K562 (cell line): ENCODE measurements around the gene GNAI1. TPM values are rescaled to one million over a fixed set of nuclear protein-coding genes. Genes with fewer than 3 reads are reported as not detected.

Source experiments
- ATAC-seq: fragments of 200-7000 bp; cut with Tn5 transposase; 3 replicates; pipeline ENCODE4 v1.9.1; 2020; ENCODE audit warnings: moderate library complexity
- BruUV-seq: library from RNA; stranded (reverse); fragments of 400-500 nt; replicated peaks from 2 replicates; lab custom pipeline; 2021; lab: Mats Ljungman, UMichigan
- CTCF ChIA-PET: fragments of 300-600 bp; formaldehyde crosslinking; extraction: SDS; loops from one replicate; lab custom pipeline; 2021; ENCODE audit warnings: low intra/inter-chr PET ratio; lab: Yijun Ruan, JAX
- POLR2A ChIA-PET: fragments of 300-600, 350-650 bp; sonication (Branson Sonifier 250); formaldehyde crosslinking; extraction: SDS; loops from one replicate; lab custom pipeline; 2021; ENCODE audit warnings: antibody characterized with exemption, inconsistent platforms; lab: Yijun Ruan, JAX
- DNase-seq, 4 experiments: peaks; one replicate each; pipeline versions ENCODE4 v3.0.0 to v3.0.0-alpha.2; 2011 to 2018; ENCODE audit warnings: low spot score in 3 of 4, mixed read lengths in 3 of 4; ENCODE audit errors: extremely low read depth in 1 of 4
- FAIRE-seq: peaks from 2 replicates; lab custom pipeline; 2011; peaks lifted over from hg19 to GRCh38; lab: Jason Lieb, UNC
- H2AFZ ChIP-seq: 2 replicates; pipeline ENCODE4 v1.6.0; 2011; ENCODE audit warnings: low read depth, low read length, control low read depth, inconsistent platforms
- H3K27ac ChIP-seq: fragments of 200-600 bp; 3 replicates; pipeline ENCODE4 v1.8.0; 2011; ENCODE audit warnings: low read depth, mild to moderate bottlenecking, control low read depth, inconsistent platforms, low read length, moderate library complexity, mixed read lengths; ENCODE audit errors: extremely low read depth
- H3K27me3 ChIP-seq, 2 experiments: fragments of 300-600 bp in 1 of 2; 2 replicates in 1 of 2; 3 replicates in 1 of 2; pipeline versions ENCODE4 v1.6.0 to v1.8.0; 2011; ENCODE audit warnings: inconsistent platforms in 2 of 2, low read length in 2 of 2, mild to moderate bottlenecking in 1 of 2, mixed read lengths in 1 of 2, moderate library complexity in 1 of 2; ENCODE audit not compliant: control insufficient read depth in 2 of 2, insufficient read depth in 2 of 2
- H3K36me3 ChIP-seq: fragments of 300-600 bp; 3 replicates; pipeline ENCODE4 v1.8.0; 2011; ENCODE audit warnings: mild to moderate bottlenecking, low read length, inconsistent platforms; ENCODE audit not compliant: control insufficient read depth, insufficient read depth
- H3K4me1 ChIP-seq, 2 experiments: fragments of 200-600 bp in 1 of 2; replicated peaks in 1 of 2; 2 replicates in 1 of 2; 3 replicates in 1 of 2; pipeline versions ENCODE4 v1.5.1 to v1.8.0; 2011; ENCODE audit warnings: inconsistent platforms in 2 of 2, low read length in 2 of 2, mild to moderate bottlenecking in 1 of 2, mixed read lengths in 1 of 2, moderate library complexity in 1 of 2; ENCODE audit not compliant: control insufficient read depth in 2 of 2, insufficient read depth in 2 of 2
- H3K4me2 ChIP-seq: 2 replicates; pipeline ENCODE4 v1.6.1; 2011; ENCODE audit warnings: low read length, control low read depth, inconsistent platforms, mixed read lengths; ENCODE audit not compliant: insufficient read depth
- H3K4me3 ChIP-seq: fragments of 200-600 bp; sonication (generic), shearing (Covaris generic); 2 replicates; pipeline ENCODE4 v1.5.1; 2016; ENCODE audit warnings: control low read depth, inconsistent platforms
- H3K79me2 ChIP-seq: fragments of 200-600 bp; 3 replicates; pipeline ENCODE4 v1.8.0; 2011; ENCODE audit warnings: low read length, inconsistent platforms; ENCODE audit not compliant: control insufficient read depth, insufficient read depth
- H3K9ac ChIP-seq, 2 experiments: 2 replicates each; pipeline versions ENCODE4 v1.6.0 to v1.6.1; 2011; ENCODE audit warnings: low read depth in 2 of 2, low read length in 2 of 2, control low read depth in 1 of 2, inconsistent platforms in 1 of 2, mild to moderate bottlenecking in 1 of 2, mixed read lengths in 1 of 2; ENCODE audit not compliant: insufficient read depth in 1 of 2
- H3K9me1 ChIP-seq: one replicate; pipeline ENCODE4 v1.6.0; 2011; ENCODE audit warnings: inconsistent platforms, mild to moderate bottlenecking, low read length, moderate library complexity; ENCODE audit not compliant: control insufficient read depth, insufficient read depth
- H3K9me3 ChIP-seq: replicated peaks from 2 replicates; pipeline ENCODE4 v1.5.1; 2011; ENCODE audit warnings: low read depth, low read length, inconsistent platforms; ENCODE audit not compliant: control insufficient read depth, insufficient read depth
- H4K20me1 ChIP-seq: replicated peaks from 2 replicates; pipeline ENCODE4 v1.6.1; 2011; ENCODE audit warnings: low read length, inconsistent platforms, mixed read lengths; ENCODE audit not compliant: control insufficient read depth, insufficient read depth
- ARID4B ChIP-seq: sonication (generic); formaldehyde crosslinking; IDR thresholded peaks from 2 replicates; pipeline ENCODE4 v1.8.0; 2022; ENCODE audit warnings: mild to moderate bottlenecking, missing genetic modification reagents
- DACH1 ChIP-seq: fragments of 450-650 bp; IDR thresholded peaks from 2 replicates; pipeline ENCODE4 v1.6.1; 2018; ENCODE audit not compliant: partially characterized antibody
- FOXP4 ChIP-seq: sonication (generic); formaldehyde crosslinking; IDR thresholded peaks from 2 replicates; pipeline ENCODE4 v1.8.0; 2022; ENCODE audit warnings: mild to moderate bottlenecking, missing genetic modification reagents, borderline replicate concordance
- NELFE ChIP-seq: IDR thresholded peaks from 2 replicates; pipeline ENCODE4 v1.6.1; 2011; ENCODE audit warnings: mild to moderate bottlenecking; ENCODE audit not compliant: insufficient read depth, insufficient read length
- NR2C2 ChIP-seq, 2 experiments: fragments of 200-800 bp in 1 of 2; sonication (Bioruptor generic) in 1 of 2; sonication (generic) in 1 of 2; formaldehyde crosslinking in 1 of 2; IDR thresholded peaks; 2 replicates each; pipeline versions ENCODE4 v1.6.1 to v1.8.0; 2016 to 2022; ENCODE audit warnings: mild to moderate bottlenecking in 1 of 2, missing compliant biosample characterization in 1 of 2, missing genetic modification characterization in 1 of 2, missing genetic modification reagents in 1 of 2
- RBM15 ChIP-seq: fragments of 200-400 bp; formaldehyde crosslinking; IDR thresholded peaks from 2 replicates; pipeline ENCODE4 v1.6.1; 2018; ENCODE audit warnings: mild to moderate bottlenecking, low read length, moderate library complexity; ENCODE audit not compliant: insufficient read depth
- RFX5 ChIP-seq: IDR thresholded peaks from 2 replicates; pipeline ENCODE4 v1.6.1; 2011; ENCODE audit warnings: low read depth, mild to moderate bottlenecking, improper control_type of control experiment, low read length
- SRSF1 ChIP-seq: fragments of 200-400 bp; formaldehyde crosslinking; IDR thresholded peaks from 2 replicates; pipeline ENCODE4 v1.6.1; 2017; ENCODE audit warnings: mild to moderate bottlenecking, low read depth, low read length, moderate library complexity
- YBX1 ChIP-seq: fragments of 450-650 bp; IDR thresholded peaks from 2 replicates; pipeline ENCODE4 v1.7.1; 2016; ENCODE audit warnings: mild to moderate bottlenecking
- WGBS: fragments of 100-300 bp; shearing (Covaris generic); methylation state at CpG from one replicate; pipeline ENCODE4 v1.1.6; 2016; ENCODE audit warnings: low coverage, mixed read lengths; ENCODE audit not compliant: insufficient coverage; ENCODE audit errors: missing lambda C conversion rate; 5-methylcytosine and 5-hydroxymethylcytosine counted together
- in situ Hi-C: fragments of 300-500 bp; cut with MboI; formaldehyde crosslinking; loops from 4 replicates; pipeline ENCODE4 v1.15.0; 2018; ENCODE audit warnings: inconsistent platforms, mixed read lengths
- intact Hi-C: fragments of 100-400 bp; cut with micrococcal nuclease; formaldehyde crosslinking; loops from 2 replicates; pipeline ENCODE4 v1.14.2; 2022
- polyA plus RNA-seq, 8 experiments: library from polyadenylated mRNA; depleted of rRNA in 4 of 8; stranded (reverse) in 5 of 8; unstranded in 3 of 8; fragments of >200 nt; fragmentation: Nextera tagmentation in 2 of 8; fragmentation: Illumina TruSeq in 1 of 8; extraction: Ambion mirVana in 2 of 8; extraction: Trizol in 1 of 8; gene quantifications; 2 replicates each; pipeline versions ENCODE4 v1.2.1 to v1.2.3, GENCODE V29; 2011 to 2014; ENCODE audit warnings: inconsistent platforms in 1 of 8, missing spikeins in 1 of 8
- total RNA-seq, 7 experiments: library from RNA; depleted of rRNA in 6 of 7; stranded (reverse); fragments of >200 nt in 6 of 7; fragmentation: Illumina TruSeq in 2 of 7; extraction: Trizol in 2 of 7; gene quantifications; 2 replicates each; pipeline versions ENCODE4 v1.2.1 to v1.2.3, GENCODE V29; 2011 to 2021; ENCODE audit warnings: low replicate concordance in 1 of 7

Gene GNAI1
- total and polyA plus RNA-seq, 9 of the 15 experiments (the other 6 are each of a cell fraction or from before 2014, with no cell fraction given) = 0.03 to 0.13 (median 0.08) TPM; not detected in 6

GRCh38 chr7:80272560-80273239, 138.1 kb downstream of the GNAI1 start (continued):
- no peak for TF ChIP-seq YBX1
- no peak for TF ChIP-seq SRSF1
- TF ChIP-seq ARID4B (CRISPR knock-in tag) = no peak
- TF ChIP-seq NELFE = no peak

- no peak overlapping the region for H3K4me3 ChIP-seq
- no peaks in the 10 kb centered on the region for H3K9me3 ChIP-seq
- 0% methylated on average over 3 of the region's 3 CpGs for WGBS
- no peak overlapping the region for H3K27ac ChIP-seq
- CTCF ChIA-PET = no interaction called here
- no peak overlapping the region for H2AFZ ChIP-seq
- BruUV-seq = no TSS peak
- no peaks in the 10 kb centered on the region for H3K27me3 ChIP-seq
- intact Hi-C loops = no loop called here
- H3K9me1 ChIP-seq = no peaks in the 10 kb centered on the region
- H3K79me2 ChIP-seq = no peaks in the 10 kb centered on the region
- H3K36me3 ChIP-seq = no peaks in the 10 kb centered on the region
- H4K20me1 ChIP-seq = no peaks in the 10 kb centered on the region
- no peak for DNase-seq
- POLR2A ChIA-PET = no interaction called here
- H3K4me1 ChIP-seq = no peaks in the 10 kb centered on the region
- H3K9ac ChIP-seq = no peak overlapping the region
- in situ Hi-C loops = no loop called here
- no peak for ATAC-seq
- FAIRE-seq = no peak
- no peak overlapping the region for H3K4me2 ChIP-seq
- TF ChIP-seq RBM15 = no peak
- no peak for TF ChIP-seq NELFE
- no peak for TF ChIP-seq RFX5
- no peak for TF ChIP-seq NR2C2 (CRISPR knock-in tag; IDR thresholded peaks at IDR 0.05)
- TF ChIP-seq NR2C2 (tag; IDR thresholded peaks at IDR 0.05) = no peak
- TF ChIP-seq FOXP4 (CRISPR knock-in tag) = no peak
- TF ChIP-seq DACH1 = no peak
These were observed 138.7 kb downstream of the GNAI1 start for GRCh38 chr7:80273327-80273726.
